Heart right ventricle (tissue), 16 donors: ENCODE results near the gene RNF213. TPM values are rescaled to one million over a fixed set of nuclear protein-coding genes. Genes with fewer than 3 reads are reported as not detected.

Experiments
- ATAC-seq, 8 donors: fragments of 200-7000 bp; cut with Tn5 transposase; one replicate each; pipeline ENCODE4 v1.9.1; 2020; ENCODE audit warnings: mild to moderate bottlenecking in 8 of 8, moderate library complexity in 8 of 8, moderate number of reproducible peaks in 1 of 8
- DNase-seq, 2 donors: peaks; one replicate each; pipeline ENCODE4 v3.0.0-alpha.2; 2020
- H3K27ac ChIP-seq, 10 donors: fragments of 200-600 bp; sonication (generic) in 2 of 10; one replicate each; pipeline versions ENCODE4 v1.5.0 to v1.8.0; 2020 to 2022; ENCODE audit warnings: mild to moderate bottlenecking in 3 of 10
- H3K27me3 ChIP-seq, 7 donors: fragments of 200-600 bp; one replicate each; pipeline ENCODE4 v1.8.0; 2021 to 2022; ENCODE audit warnings: mild to moderate bottlenecking in 2 of 7
- H3K36me3 ChIP-seq, 9 donors: fragments of 200-600 bp; sonication (generic) in 1 of 9; one replicate each; pipeline versions ENCODE4 v1.5.0 to v1.8.0; 2020 to 2022; ENCODE audit warnings: mild to moderate bottlenecking in 2 of 9
- H3K4me1 ChIP-seq, 9 donors: fragments of 200-600 bp; sonication (generic) in 1 of 9; one replicate each; pipeline versions ENCODE4 v1.5.0 to v1.8.0; 2020 to 2022; ENCODE audit warnings: mild to moderate bottlenecking in 4 of 9
- H3K4me3 ChIP-seq, 10 donors: fragments of 200-600 bp; sonication (generic) in 2 of 10; one replicate each; pipeline versions ENCODE4 v1.5.0 to v1.8.0; 2020 to 2022; ENCODE audit warnings: mild to moderate bottlenecking in 7 of 10, moderate library complexity in 2 of 10
- H3K9me3 ChIP-seq, 11 donors: fragments of 200-600 bp in 10 of 11; sonication (generic) in 2 of 11; one replicate each; pipeline versions ENCODE4 v1.5.0 to v1.8.0; 2013 to 2022; ENCODE audit warnings: mild to moderate bottlenecking in 2 of 11, control low read depth in 1 of 11, moderate library complexity in 1 of 11
- CTCF ChIP-seq, 9 donors: fragments of 200-600 bp; sonication (generic) in 2 of 9; IDR thresholded peaks; one replicate each; pipeline versions ENCODE4 v1.5.0 to v1.8.0; 2021 to 2022; ENCODE audit warnings: antibody characterized with exemption in 9 of 9, mild to moderate bottlenecking in 5 of 9, moderate library complexity in 1 of 9
- WGBS, 2 donors: extraction: QIAGEN DNeasy Blood & Tissue Kit; methylation state at CpG; one replicate each; pipeline ENCODE4 v1.1.7; 2013; ENCODE audit warnings: inconsistent platforms in 1 of 2; 5-methylcytosine and 5-hydroxymethylcytosine counted together
- intact Hi-C, 10 donors: fragments of 100-400 bp; cut with DNase I; formaldehyde crosslinking; loops; one replicate each; pipeline versions ENCODE4 v1.11.1 to v1.14.2; 2022
- polyA plus RNA-seq, 2 donors: library from polyadenylated mRNA; stranded (reverse); fragments of 200-250 nt; gene quantifications; one replicate each; pipeline ENCODE4 v1.2.3, GENCODE V29; 2013
- total RNA-seq, 10 donors: library from RNA; stranded (reverse); fragmentation: NEBNext Ultra II Directional in 3 of 10; extraction: Animal tissue kit (Norgen Biotek cat#: 25700) in 3 of 10; gene quantifications; one replicate each; pipeline versions ENCODE4 v1.2.1 to v1.2.4, GENCODE V29; 2021 to 2023
- donor health status: Arrhythmogenic right ventricular cardiomyopathy.
- donor health status: ischemic (EF 13 %, LVEDD 7.1; RV severe dilation, severe dysfunction).
- donor health status: healthy with polysubstance abuse.
- donor health status: DM: no; HTN: yes; CAD: no.
- donor health status: DM: no; HTN: no; CAD: no.
- donor health status: ischemic (EF 25% LVEDD 6.9; RV normal size, moderate dysfunction).
- donor health status: ischemic (EF 25% LVEDD 5.7; RV mildly dilated, moderate dysfunction).
- donor health status: healthy.
- donor health status: DM: yes; HTN: yes; CAD: no.
- donor health status: Ischemic cardiomyopathy.
- donor health status: ischemic (EF 35%, LVEDD 5.7; RV mildly dilated, moderate dysfunction).
- donor health status: nonischemic (EF 11% LVEDD 7.7; RV severe dilation, severe dysfunction).
- donor health status: DM: yes; HTN: yes; CAD: no.
- donor health status: PGD.
- donor health status: ischemic (EF 29% LVEDD 5.4; RV normal size, mild dysfunction).
- donor health status: nonischemic (EF 23%, LVEDD 6.1; RV moderate dilation, normal function).

Gene RNF213
- total and polyA plus RNA-seq, 12 donors, result 13.1 to 97.0 (median 31.7) TPM

GRCh38 chr17:80379348-80379747, 118.7 kb downstream of the RNF213 start:
- TF ChIP-seq CTCF (IDR thresholded peaks at IDR 0.05), result no peak
- Histone ChIP-seq H3K27ac (no peak overlapping the region), H3K4me1 (peaks cover 0 to 7% (median 0%) of the 10 kb centered on the region in 9 donors), H3K9me3 (no peaks in the 10 kb centered on the region), H3K27me3 (no peaks in the 10 kb centered on the region), H3K36me3 (peaks cover 16 to 100% (median 86%) of the 10 kb centered on the region in 9 donors), H3K4me3 (no peak overlapping the region)
- intact Hi-C loops, result no loop called here
- 48 to 69% methylated on average over 9 of the region's 9 CpGs for WGBS, 2 donors
- ATAC-seq, result peak in 4 of 8 donors; percentile 19 to 62 (median 56)
- DNase-seq, result no peak

GRCh38 chr17:80380068-80380467, 119.4 kb downstream of the RNF213 start:
- H3K4me1 ChIP-seq, result peaks cover 0 to 11% (median 0%) of the 10 kb centered on the region in 9 donors
- no peak for TF ChIP-seq CTCF (IDR thresholded peaks at IDR 0.05)
- no peaks in the 10 kb centered on the region for H3K27me3 ChIP-seq
- H3K9me3 ChIP-seq, result no peaks in the 10 kb centered on the region
- intact Hi-C loops, result no loop called here
- no peak overlapping the region for H3K27ac ChIP-seq
- DNase-seq (no peak), ATAC-seq (no peak)
- H3K36me3 ChIP-seq, result peaks cover 16 to 100% (median 90%) of the 10 kb centered on the region in 9 donors
- no peak overlapping the region for H3K4me3 ChIP-seq
- 93 to 94% methylated on average over 6 of the region's 6 CpGs for WGBS, 2 donors

DNA sequence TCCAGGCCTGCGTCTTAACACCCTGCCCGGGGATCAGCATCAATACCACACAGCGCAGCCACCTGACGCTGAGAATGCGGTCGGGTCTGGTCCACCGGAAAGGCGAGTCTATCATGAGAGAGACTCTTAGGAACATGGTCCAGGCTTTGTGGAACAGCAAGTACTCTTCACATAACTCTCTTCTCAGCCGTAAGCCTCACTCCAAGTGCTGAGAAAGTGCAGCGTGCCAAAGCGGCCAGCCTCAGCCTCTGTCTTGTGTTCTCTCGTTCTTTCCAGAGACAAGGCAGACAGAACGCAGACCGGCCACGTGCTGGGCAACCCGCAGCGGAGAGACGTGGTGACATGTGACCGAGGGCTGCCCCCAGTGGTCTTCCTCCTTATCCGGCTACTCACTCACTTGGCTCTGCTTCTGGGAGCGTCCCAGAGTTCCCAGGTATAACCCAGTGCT, 119.9 kb downstream of the RNF213 start:
- Histone ChIP-seq H3K27me3 (no peaks in the 10 kb centered on the region), H3K4me3 (no peak overlapping the region), H3K27ac (no peak overlapping the region), H3K4me1 (peaks cover 0 to 11% (median 0%) of the 10 kb centered on the region in 9 donors), H3K36me3 (peaks cover 16 to 100% (median 91%) of the 10 kb centered on the region in 9 donors), H3K9me3 (no peaks in the 10 kb centered on the region)
- no peak for TF ChIP-seq CTCF (IDR thresholded peaks at IDR 0.05)
- 80 to 87% methylated on average over 21 of the region's 21 CpGs for WGBS, 2 donors
- ATAC-seq (no peak), DNase-seq (no peak)
- intact Hi-C loops, result no loop called here

DNA sequence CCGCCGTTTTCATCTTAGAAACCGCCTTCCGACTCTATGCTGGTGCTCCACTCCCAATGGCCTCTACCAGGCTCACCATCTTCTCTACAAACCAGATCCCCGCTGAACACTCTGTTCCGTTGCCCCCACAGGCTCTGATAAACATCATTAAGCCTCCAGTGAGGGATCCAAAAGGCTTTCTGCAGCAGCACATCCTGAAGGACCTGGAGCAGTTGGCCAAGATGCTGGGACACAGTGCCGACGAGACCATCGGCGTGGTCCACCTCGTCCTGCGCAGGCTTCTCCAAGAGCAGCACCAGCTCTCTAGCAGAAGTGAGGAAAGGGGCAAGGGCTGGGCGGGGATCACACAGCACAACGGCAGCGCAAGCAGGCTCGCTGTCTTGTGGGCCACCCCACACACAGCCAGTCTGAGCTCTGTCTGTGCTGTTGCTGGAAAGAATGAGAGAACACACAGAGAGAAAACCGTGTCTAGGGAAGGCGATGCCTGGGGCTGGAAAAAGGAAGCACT, 120.8 kb downstream of the RNF213 start:
- peaks cover 0 to 11% (median 0%) of the 10 kb centered on the region in 9 donors for H3K4me1 ChIP-seq
- 94% methylated on average over 18 of the region's 18 CpGs for WGBS, 2 donors
- H3K36me3 ChIP-seq, result peaks cover 11 to 100% (median 91%) of the 10 kb centered on the region in 9 donors
- DNase-seq (no peak), ATAC-seq (no peak)
- H3K27me3 ChIP-seq, result no peaks in the 10 kb centered on the region
- no peak overlapping the region for H3K27ac ChIP-seq
- no peak for TF ChIP-seq CTCF (IDR thresholded peaks at IDR 0.05)
- intact Hi-C loops, result no loop called here
- no peak overlapping the region for H3K4me3 ChIP-seq
- H3K9me3 ChIP-seq, result no peaks in the 10 kb centered on the region
